ENCODE measurements around the gene CFAP69.

Gene CFAP69

DNA sequence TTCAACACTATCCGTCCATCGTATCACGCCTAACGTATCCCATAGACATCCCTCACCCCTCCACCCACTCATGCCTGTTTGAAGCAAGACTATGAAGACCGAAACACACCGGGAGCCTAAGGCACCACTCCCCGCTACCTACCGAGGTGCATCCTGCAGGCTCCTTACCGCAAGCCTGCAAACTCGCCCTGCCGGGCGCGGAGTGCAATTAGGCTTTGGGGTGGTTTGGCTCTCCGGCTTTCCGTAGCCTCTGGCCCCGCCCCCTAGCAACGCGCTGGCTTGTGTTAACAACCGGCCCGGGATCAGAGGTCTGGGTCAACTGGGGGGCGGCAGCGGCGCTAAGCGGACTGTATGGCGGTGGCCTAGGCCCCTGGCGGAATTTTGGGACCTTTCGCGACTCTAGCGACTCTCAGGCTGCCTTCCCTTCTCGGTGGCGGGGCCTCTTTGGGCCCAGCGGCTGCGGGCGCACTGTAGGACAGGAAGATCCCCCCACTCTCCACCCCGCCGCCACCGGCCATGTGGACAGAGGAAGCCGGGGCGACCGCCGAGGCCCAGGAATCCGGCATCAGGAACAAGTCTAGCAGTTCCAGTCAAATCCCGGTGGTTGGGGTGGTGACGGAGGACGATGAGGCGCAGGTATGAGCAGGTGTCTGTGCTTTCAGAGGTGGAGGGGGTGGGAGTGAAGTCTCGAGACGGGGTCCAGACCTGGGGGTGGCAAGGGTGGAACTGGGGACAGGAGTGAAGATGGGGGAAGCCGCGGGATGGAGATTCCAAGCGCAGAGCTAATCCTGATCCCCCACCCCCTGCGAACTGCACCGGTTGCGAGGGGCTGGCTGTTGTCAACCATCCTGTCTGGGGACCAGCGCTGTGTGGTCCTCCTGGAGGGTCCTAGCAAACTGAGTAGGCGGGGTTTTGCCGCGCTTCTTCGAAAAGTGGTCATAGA, at the start of gene CFAP69:
CFAP69 (plus strand) TSS at position 266 of the 943 bp plus-strand sequence; CDS start at position 517, 251 bp downstream.
- peak; percentile 75 for DNase-seq (ENCODE audit: low read depth)

DNA sequence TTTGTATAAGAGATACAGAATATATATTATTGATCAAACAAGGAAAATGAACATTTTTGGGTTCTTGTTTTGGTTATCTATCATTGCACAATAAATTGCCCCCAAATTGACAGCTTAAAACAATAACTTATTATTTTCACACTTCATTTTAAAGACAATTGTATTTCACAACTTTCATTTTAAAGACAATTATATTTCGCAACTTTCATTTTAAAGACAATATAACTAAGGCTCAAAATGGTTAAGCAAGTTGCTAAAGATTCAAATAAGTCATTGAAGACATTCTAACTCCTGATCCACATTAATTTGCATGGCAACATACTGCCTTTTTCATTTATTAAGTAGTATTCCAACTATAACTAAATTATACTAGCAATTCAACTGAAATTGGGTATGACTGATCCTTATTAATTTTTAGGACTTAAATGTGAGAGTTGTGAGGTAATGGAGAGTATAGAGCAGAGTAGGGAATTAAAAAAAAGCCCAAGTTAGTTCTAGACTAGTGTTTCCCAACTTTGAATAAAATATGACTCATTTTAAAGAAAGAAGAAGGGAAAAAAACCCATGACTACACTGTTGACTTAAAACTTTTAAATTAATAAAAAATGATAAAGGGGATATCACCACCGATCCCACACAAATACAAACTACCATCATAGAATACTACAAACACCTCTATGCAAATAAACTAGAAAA, 43.3 kb upstream of the CFAP69 start:
- DNase-seq (ENCODE audit: low read depth): no peak

GRCh38 chr7:90207956-90208355, 37.0 kb upstream of the CFAP69 start:
- no peak for DNase-seq (ENCODE audit: low read depth)

DNA sequence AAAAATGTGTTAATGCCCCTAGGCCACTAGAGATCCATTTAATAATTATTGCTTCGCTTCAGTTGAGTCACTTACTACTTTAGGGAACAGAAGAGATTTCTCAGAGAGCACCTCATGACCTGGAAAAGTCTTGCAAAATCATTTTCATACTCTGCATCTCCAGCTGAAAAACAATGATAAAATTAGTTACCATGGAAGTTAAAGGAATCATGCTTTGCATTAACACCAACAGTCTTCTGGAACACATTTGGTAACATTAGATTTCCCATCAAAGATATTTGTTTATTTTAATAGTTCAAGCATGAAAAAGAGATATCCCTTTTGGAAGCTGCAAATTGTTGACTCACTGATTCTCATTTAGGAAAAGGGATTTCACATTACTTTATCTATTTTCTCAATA, 35.2 kb upstream of the CFAP69 start:
- no peak for DNase-seq (ENCODE audit: low read depth)

DNA sequence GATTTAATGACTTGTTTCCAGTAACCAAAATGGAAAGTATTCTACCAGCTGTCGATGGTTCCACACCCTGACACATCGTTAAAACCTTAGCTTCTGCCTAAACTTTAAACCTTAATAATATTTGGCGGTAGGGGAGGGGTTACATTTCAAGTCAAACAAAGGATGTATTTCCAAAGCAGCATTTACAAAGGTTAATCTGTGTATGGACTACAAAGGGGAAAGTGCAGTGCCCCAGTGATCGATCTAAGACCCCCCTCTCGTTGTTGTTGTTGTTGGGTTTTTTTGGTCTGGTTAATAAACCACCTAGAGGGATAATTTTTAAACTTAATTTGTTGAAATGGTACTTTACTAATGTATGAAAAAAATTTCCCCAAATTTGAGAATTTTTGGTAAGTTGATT, 34.5 kb upstream of the CFAP69 start:
- no peak for DNase-seq (ENCODE audit: low read depth)

- DNase-seq (ENCODE audit: low read depth): no peak
Measured at GRCh38 chr7:90210981-90211380, 34.0 kb upstream of the CFAP69 start.

DNA sequence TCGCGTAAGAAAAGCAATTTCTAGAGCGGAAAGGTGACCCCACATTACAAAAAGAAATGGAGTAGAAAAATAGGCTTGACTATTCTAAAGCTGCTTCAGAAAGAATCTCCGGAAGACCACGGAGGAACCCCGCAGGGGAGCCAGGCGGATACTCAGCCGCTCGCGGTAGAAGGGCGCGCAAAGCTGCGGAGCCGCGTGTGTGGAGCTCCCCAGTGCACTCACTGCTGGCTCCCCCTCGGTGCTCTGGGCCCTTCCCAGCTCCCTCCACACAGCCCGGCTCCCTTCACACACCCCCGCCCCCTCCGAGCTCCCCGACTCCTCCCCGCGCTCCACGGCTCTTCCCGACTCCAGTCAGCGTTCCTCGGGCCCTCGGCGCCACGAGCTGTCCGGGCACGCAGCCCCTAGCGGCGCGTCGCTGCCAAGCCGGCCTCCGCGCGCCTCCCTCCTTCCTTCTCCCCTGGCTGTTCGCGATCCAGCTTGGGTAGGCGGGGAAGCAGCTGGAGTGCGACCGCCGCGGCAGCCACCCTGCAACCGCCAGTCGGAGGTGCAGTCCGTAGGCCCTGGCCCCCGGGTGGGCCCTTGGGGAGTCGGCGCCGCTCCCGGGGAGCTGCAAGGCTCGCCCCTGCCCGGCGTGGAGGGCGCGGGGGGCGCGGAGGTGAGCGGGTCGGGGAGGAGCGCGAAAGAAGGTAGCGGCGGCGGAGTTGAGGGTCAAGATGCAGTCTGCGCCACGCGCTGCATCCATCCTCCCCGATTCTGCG, 33.4 kb upstream of the CFAP69 start, which contains the start of gene STEAP2:
STEAP2 (plus strand) TSS at position 350 of the 758 bp plus-strand sequence. CDS start 13,343 bp downstream, outside the sequence.
- no peak for DNase-seq (ENCODE audit: low read depth)

DNA sequence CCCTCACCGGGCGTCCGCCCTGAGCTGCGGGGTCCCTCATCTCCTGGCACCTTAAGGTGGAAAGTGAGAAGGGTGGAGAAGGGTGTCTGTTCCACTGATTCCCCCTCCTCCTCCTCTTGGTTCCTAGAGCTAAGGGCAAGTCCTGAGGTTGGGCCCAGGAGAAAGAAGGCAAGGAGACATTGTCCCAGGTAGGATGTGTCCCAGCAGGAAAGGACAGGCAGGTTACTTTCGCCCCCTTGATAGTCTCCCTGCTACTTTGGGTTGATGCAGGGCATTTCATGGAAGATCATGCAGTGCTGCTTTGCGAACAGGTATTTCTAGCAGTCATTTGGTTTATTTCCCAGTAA, 32.9 kb upstream of the CFAP69 start:
- no peak for DNase-seq (ENCODE audit: low read depth)

DNA sequence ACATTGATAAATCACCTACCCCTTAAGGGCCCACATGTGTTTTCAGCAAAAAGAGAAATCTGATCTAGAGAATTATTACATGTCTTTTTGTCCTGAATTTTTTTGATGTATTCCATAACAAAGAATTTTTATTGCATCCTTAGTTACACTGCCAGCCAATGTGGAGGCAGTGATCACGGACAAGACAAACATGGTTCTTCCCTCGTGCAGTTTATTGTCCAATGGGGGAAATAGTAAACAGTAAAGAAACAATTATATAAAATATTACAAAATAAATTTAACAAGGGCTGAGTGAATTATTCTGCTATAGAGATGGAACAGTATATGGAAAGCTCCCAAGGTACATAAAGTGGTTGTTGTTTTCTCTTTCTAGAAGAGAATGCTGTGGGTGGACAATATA, 31.5 kb upstream of the CFAP69 start:
- DNase-seq (ENCODE audit: low read depth): no peak

DNA sequence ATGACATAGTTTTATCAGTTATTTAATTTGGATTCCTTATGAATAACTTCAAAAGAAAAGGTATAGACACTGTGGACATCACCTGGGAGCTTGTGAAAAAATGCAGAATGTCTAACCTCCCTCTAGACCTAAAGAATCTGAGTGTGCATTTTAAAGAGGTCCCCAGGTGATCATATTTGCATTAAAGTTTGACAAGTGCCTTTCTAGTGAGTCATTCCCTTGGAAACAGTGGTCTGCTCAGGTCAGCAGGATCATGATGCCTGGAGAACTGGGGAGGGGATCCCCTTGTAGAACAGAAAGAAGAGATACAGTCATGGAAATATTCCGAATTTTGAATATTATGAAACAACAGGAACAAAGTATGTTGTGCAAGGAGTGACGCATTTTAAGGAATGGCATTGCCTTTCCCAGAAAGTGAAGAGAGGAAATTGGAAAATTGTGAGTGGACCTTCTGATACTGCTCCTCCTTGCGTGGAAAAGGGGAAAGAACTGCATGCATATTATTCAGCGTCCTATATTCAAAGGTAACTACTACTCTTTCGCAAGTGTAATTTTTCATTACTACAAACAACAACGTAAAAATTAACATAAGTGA, 28.8 kb upstream of the CFAP69 start:
- no peak for DNase-seq (ENCODE audit: low read depth)

DNA sequence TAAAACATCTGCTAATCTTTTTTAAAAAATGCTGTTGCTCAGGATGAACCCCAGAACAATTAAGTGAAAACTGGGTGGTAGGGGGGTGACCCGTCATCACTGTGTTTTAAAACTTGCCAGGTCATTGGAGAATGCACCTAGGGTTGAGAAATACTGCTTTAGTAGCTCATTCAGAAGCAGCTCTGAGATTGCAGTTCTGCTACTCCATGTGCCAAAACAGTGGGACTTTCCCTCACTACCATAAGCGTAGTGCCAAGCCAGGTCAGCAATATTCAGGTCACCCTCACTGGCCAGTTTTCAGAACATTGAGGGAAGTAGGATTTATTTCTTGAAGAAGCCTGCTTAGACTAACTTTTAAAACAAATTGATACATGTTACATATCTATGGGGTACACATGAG, 28.2 kb upstream of the CFAP69 start:
- DNase-seq (ENCODE audit: low read depth): no peak

- no peak for DNase-seq (ENCODE audit: low read depth)
Measured at GRCh38 chr7:90222390-90222789, 22.6 kb upstream of the CFAP69 start.

- DNase-seq (ENCODE audit: low read depth): no peak
Measured at GRCh38 chr7:90222811-90223725, 21.9 kb upstream of the CFAP69 start.

GRCh38 chr7:90224195-90224594, 20.8 kb upstream of the CFAP69 start:
- no peak for DNase-seq (ENCODE audit: low read depth)

- DNase-seq (ENCODE audit: low read depth): no peak
Measured at GRCh38 chr7:90225181-90225580, 19.8 kb upstream of the CFAP69 start.

DNA sequence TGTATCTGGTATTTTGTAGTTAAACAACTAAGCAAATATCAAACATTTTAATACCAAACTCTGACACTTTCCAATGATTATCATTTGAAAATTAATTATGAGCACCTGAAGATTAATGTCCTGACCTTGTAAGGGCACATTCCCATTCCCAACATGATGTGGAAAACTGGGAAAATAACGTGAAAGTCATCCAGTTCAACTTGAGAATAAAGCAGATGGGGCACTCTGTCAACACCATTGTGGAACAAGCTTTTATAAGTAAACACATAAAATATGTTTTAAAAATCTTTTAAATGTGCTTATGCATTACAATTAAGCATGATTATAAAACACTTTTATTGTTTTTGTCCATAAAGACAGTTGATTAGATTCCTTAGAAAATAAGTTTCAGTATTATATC, 19.4 kb upstream of the CFAP69 start:
- no peak for DNase-seq (ENCODE audit: low read depth)

GRCh38 chr7:90227259-90227658, 17.7 kb upstream of the CFAP69 start:
- DNase-seq (ENCODE audit: low read depth): no peak

- DNase-seq (ENCODE audit: low read depth): no peak
Measured at GRCh38 chr7:90229682-90230081, 15.3 kb upstream of the CFAP69 start.

DNA sequence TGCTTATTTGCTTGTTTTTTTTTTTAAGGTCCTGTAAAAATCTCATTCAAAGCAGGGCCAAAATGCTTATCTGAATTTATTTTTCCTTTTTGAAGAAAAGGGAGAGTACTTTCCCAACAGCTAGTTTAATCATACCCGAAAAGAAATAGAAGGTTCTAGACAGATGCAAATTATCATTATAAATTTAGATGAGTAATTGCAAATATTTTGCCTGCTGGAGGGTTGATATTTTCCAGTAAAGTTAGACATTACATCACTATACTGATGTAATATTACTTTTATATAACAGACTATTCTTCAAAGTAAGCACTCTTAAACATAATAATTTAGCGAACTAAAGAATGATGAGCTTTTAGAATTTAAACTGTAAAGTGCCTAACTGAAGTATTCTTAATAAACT, 14.1 kb upstream of the CFAP69 start:
- DNase-seq (ENCODE audit: low read depth): no peak

GRCh38 chr7:90231304-90231703, 13.7 kb upstream of the CFAP69 start:
- no peak for DNase-seq (ENCODE audit: low read depth)

DNA sequence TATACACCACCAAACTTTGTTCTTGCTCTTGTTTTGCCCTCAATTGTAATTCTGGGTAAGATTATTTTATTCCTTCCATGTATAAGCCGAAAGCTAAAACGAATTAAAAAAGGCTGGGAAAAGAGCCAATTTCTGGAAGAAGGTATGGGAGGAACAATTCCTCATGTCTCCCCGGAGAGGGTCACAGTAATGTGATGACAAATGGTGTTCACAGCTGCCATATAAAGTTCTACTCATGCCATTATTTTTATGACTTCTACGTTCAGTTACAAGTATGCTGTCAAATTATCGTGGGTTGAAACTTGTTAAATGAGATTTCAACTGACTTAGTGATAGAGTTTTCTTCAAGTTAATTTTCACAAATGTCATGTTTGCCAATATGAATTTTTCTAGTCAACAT, 12.5 kb upstream of the CFAP69 start:
- no peak for DNase-seq (ENCODE audit: low read depth)

Data from stimulated activated CD8-positive, alpha-beta memory T cell treated with anti-CD3 and anti-CD28 coated beads, Interleukin-12 subunit alpha, Interleukin-12 subunit beta, amount 100 ng/mL, for 1 hour (primary cell).